GM18873 (cell line): ENCODE results near the gene SARNP.

Experiments used
- ATAC-seq: cut with Tn5 transposase; IDR thresholded peaks from one replicate; pipeline ENCODE4 v1.9.1; 2021; ENCODE audit warnings: mild to moderate bottlenecking, moderate library complexity, moderate number of reproducible peaks; ENCODE audit not compliant: unreplicated experiment, low FRiP score

The SARNP gene

DNA sequence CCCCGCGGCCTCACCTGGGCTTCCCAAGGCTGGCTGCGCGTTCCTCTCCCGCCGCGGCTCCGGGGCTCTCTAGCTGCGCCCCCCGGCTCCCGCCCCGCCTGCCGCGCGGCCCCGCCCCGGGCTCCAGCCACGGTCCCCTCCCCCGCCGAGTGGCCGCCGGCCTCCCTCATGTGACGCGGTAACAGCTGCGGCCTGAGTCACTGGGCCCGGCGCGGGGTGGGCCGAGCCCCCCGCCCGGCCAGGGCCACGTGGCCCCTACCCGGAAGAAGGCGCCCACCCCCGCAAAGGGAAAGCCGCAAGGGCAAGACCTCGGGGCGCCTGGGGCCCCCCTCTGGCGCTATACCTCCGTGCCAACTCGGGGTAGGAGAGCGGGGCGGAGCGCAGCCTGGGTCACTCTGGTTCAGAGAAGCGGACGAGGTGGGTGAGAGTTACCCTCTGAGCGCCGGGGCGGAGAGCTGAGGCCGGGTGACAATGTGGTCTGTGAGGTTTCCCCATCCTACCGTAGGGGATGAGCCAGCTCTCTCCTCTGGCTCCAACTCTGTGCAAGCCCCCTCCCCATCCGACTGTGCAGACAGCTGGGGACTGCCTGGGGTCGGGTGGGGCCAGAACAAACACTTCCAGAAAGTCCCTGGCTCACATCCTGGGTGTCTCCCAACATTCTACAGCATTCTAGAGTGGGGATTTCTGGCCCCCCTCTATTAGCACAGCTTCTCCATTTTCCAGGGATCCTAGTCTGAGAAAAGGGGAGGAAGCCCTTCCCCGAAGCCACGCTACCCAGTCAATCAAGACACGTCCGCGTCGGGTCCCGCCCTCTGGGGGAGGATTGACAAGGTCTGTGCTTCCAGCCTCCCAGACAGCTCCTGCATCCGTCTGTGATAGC is 88.3 kb downstream of the SARNP start, which contains the start of gene CD63:
TSS of gene CD63 (minus strand) at position 71 of the 880 bp plus-strand sequence. CDS start 668 bp downstream, outside the sequence.
- ATAC-seq, result peak; percentile 43

DNA sequence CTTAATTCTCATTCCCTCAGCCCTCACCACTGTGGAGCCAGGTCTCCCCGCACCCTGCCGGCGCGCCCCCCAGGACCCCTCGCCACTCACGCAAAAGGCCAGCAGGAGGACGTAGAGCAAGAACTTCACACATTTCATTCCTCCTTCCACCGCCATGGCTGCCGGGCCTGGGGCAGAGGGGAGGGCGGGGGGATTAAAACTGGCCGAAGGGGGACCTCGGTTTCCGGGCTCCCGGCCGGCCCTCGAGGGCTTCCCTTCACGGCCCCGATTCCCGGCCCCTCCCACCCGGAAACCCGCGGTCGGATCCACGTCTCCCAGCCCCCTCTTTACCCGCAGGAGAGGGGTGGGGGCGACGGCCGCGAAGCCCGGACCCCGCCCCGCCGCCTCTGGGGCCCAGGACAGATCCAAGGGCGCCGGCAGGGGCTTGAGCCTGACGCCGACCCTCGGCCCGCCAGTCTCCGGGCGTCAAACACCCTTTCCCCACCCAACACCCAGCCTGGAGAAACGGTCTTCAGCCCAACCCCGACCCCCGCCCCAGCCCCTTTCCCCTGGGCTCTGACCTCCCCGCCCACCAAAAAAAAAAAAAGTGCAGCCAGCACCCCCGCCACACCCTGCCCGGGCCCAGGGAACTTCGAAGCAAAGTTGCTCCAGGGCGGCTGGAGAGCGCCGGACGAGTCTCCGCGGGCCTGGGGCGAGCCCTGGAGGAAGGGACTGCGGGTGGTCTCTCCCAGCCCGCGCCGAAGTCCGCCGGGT is 89.2 kb downstream of the SARNP start:
- ATAC-seq, result peak; percentile 4

DNA sequence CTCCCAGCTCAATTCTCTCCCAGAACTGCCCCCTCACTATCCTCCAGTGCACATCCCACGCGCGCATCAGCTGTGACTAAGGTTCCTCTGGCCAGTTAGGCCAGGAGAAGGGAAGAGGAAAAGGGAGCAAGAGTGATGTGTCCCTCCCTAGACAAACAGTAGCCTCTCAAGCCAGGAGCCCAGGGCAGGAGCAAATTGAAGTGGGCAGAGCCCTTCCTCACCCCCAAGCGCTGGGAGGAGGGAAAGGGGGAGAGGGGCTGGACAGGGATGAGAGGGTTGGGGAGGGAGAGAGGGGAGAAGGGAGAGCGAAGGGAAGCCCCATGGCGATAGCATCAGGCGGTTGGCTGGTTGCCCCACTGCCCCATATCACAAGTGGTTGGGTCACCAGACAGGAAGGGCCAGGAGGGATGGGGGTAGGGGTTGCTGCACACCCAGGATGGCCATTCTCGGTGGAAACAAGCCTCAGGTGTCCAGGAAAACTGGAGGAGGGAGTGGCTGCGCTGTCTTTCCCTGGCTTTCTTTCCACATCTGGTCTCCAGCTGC is 89.8 kb downstream of the SARNP start:
- ATAC-seq, result no peak

DNA sequence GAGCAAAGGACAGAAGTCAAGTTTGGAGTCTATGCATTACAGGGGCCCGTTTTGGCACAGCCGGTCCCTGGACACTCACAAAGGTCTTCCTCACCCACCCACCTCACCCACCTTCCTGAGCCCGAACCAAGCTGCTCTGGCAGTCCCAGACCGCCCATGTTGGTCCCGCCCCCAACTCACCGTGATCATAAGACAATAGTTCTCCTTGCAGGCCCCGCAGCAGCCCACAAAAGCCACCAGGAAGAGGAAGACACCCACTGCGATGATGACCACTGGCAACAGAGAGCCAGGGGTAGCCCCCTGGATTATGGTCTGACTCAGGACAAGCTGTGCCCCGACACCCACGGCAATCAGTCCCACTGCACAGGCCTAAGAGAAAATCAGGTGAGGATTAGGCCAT is 90.6 kb downstream of the SARNP start:
- ATAC-seq, result no peak

DNA sequence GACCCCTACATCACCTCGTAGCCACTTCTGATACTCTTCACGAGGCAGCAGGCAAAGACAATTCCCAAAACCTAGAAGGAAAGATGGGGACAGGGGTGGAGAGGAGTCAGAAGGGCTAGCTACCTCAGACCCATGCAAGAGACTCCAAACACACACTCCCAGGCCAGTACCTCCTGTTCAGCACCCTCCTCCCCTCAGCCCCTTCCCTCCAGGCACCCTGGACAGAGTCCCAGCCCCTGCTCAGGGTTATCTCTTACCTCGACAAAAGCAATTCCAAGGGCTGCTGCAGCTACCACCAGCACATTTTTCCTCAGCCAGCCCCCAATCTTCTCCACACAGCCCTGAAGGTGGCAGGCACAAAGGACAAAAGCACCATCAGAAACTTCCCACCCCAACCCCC is 92.0 kb downstream of the SARNP start:
- ATAC-seq, result no peak

DNA sequence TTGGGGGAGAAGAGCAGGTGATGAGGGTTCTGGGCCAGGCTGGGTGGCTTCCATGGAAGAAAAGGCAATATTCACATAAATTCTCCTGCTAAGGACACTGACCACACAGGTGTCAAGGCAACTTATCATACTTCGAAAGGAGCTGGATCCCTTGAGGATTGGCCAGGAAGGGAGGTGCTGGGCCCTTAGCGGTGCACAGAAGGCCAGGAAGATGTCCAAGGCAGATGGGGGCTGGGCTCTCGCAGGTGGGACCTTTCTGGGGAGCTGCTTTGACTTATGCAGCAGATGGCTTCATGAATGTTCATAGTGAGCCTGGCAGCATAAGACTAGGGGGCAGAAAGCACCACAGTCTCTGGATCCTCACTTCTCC is 92.6 kb downstream of the SARNP start:
- ATAC-seq, result no peak

DNA sequence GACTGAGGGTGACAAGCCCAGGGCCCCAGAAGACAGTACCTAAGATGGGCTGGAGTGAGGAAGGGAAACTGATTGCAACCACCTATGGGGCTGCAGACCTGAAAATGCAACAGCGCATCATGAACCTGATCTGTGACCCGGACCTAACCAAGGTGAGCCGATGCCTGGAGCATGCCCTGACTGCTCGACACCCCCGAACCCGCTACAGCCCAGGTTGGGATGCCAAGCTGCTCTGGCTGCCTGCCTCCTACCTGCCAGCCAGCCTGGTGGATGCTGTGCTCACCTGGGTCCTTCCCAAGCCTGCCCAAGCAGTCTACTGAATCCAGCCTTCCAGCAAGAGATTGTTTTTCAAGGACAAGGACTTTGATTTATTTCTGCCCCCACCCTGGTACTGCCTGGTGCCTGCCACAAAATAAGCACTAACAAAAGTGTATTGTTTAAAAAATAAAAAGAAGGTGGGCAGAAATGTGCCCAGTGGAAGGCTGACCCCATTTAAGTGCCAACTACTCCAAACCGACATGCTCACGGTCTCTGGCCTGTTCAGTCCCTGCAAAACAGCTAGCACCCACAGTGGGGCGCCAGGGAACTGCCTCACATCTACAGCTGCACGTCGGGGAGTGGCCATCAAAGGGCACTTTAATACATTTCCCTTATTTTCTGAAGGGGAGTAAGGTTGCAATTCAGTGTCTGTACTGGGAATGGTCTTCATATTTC is 93.1 kb downstream of the SARNP start:
- no peak for ATAC-seq

DNA sequence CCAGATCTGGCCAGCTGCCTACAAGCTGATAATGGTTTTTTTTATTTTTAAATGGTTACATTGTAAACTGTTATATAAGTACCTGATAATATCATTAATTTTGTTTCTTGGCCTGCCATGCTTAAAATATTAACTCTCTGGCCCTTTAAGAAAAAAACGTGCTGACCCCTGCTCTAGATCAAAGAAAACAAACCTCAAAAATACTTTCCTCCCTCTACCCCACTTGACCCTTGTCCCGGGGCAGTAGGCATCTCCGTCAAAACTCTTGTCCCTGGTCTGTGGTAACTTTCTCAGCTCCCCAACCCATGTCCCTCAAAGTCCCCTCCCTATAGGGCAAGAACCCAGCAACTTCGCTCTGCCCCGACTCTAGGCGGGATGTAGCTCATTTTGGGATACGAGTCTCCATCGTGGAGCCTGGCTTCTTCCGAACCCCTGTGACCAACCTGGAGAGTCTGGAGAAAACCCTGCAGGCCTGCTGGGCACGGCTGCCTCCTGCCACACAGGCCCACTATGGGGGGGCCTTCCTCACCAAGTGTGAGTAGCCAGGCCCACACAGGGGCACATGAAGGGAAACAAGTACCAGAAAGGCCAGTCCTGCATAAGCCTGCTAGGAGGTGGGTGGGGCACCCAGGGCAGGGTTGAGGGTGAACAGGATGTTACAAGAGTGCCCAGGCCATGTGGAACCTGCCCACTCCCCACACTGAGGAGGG is 93.9 kb downstream of the SARNP start:
- ATAC-seq, result no peak

DNA sequence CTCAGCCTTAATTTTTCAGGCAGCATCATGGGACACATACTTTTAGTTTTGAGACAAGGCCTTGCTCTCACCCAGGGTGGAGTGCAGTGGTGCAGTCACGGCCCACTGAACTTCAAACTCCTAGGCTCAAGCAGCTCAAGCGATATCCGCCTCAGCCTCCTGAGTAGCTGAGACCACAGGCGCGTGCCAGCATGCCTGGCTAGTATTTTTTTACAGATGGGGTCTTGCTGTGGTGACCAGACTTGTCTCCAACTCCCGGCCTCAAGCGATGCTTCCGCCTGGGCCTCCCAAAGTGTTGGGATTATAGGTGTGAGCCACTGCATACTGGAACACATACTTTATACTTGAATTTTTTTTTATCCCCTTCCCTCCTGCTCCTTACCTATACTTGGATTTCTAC is 94.6 kb downstream of the SARNP start:
- no peak for ATAC-seq

DNA sequence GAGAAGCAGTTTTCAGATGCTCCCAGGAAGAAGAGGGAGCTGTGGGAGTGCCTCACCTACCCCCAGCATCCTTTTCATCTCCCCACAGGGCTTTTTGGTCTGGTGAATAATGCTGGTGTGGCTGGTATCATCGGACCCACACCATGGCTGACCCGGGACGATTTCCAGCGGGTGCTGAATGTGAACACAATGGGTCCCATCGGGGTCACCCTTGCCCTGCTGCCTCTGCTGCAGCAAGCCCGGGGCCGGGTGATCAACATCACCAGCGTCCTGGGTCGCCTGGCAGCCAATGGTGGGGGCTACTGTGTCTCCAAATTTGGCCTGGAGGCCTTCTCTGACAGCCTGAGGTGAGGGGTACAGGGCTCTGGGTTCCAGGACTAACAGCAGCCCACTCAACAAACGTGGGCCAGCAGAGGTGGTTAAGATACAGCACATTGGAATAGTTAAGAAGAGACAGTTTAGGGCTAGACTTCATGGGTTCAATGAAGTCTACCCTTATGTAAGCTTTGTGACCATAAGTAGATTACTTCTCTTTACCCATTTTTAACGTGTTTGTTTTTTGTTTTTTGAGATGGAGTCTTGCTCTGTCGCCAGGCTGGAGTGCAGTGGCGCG is 95.8 kb downstream of the SARNP start:
- ATAC-seq, result no peak

DNA sequence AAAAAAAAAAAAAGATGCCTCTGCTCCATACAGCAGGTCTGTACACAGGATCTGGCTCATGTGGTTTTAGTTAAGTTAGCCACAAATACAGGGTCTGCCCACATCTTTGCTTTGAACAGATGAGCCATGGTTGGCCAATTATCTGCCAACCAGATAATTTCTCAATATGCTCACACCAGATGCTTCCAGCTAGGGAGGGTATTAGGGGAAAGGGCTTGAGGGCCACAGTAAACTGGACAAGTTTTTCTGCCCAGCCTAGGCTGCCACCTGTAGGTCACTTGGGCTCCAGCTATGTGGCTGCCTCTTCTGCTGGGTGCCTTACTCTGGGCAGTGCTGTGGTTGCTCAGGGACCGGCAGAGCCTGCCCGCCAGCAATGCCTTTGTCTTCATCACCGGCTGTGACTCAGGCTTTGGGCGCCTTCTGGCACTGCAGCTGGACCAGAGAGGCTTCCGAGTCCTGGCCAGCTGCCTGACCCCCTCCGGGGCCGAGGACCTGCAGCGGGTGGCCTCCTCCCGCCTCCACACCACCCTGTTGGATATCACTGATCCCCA is 96.6 kb downstream of the SARNP start:
- no peak for ATAC-seq

DNA sequence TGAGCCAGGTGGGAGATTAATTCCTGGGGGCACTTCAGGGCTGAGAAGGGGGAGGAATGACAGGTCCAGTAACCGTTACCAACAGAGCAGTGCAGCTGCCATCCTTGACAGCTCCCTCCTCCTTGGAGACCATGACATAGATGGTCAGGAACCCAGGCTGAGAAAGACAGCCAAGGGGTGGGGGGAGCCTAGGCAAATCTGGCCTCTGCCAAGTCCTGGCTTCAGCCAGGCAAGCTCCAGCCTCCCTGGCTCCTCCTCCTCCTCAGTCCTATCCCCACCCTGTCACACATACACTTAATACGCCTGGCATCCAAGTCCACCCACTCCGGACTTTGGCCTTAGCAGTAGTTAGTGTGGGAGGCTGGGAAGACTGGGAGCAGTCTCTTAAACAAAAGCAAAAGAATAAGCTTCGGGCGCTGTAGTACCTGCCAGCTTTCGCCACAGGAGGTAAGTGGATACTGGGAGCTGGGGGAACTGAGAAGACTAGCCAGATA is 97.4 kb downstream of the SARNP start, which contains the start of gene RDH5:
TSS of gene RDH5 (plus strand) at position 323 of the 494 bp plus-strand sequence. CDS start 792 bp downstream, outside the sequence.
- ATAC-seq, result no peak

DNA sequence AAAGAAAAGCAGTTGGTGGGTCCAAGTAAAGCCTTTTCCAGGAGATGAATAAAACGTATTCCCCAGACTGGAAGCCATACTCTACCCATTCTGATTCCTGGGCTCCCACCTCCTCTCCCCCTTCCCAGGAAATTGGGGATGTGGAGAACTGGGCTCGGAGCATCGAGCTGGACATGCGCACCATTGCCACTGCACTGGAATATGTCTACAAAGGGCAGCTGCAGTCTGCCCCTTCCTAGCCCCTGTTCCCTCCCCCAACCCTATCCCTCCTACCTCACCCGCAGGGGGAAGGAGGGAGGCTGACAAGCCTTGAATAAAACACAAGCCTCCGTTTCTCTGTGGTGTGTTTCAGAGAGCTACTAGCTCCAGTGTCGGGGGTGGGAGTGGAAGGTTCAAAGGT is 98.2 kb downstream of the SARNP start:
- no peak for ATAC-seq

DNA sequence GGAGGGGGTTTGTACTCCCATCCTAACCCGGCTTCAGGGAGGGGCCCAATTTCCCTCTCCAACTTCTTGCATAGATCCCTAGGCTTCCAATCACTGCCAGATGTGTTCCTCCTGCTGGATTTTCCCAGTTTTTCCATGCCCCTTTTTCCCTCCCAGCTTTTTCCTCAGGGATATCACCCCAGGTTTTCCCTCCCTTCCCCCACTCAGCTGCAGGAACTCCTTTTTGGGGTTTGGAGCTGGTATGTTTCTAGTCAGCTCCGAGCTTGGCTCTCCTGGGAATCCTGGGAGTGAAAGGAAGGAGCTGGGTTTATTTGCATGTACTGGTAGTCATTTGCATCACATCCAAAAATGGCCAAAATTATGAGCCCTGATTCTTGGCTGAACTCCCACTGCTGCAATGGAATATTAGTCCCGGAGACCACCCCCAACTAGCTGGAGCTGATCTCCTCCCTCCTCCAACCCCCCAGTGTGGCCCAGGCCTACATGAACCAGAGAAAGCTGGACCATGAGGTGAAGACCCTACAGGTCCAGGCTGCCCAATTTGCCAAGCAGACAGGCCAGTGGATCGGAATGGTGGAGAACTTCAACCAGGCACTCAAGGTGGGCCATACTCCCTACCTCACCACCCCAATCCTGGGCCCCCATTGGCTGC is 98.8 kb downstream of the SARNP start:
- no peak for ATAC-seq

DNA sequence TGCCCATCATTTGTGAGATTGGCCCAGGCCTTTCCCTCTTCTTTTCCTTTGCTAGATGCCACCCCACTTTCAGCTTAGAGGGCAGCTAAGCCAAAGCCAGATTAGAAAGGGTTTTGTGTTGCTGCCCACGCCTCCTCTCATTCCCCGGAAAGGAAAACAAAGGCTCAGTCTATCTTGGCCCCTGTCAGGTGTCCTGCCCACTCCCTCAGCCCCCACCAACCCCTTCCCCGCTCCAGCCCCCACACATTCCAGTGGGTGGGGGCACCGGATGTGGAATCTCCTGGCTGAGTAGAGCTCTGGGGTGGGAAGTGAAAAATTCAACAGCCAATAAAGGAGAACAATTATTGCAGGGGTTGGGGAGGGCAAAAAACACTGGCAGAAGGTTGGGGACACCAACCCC is 99.5 kb downstream of the SARNP start:
- ATAC-seq, result no peak

DNA sequence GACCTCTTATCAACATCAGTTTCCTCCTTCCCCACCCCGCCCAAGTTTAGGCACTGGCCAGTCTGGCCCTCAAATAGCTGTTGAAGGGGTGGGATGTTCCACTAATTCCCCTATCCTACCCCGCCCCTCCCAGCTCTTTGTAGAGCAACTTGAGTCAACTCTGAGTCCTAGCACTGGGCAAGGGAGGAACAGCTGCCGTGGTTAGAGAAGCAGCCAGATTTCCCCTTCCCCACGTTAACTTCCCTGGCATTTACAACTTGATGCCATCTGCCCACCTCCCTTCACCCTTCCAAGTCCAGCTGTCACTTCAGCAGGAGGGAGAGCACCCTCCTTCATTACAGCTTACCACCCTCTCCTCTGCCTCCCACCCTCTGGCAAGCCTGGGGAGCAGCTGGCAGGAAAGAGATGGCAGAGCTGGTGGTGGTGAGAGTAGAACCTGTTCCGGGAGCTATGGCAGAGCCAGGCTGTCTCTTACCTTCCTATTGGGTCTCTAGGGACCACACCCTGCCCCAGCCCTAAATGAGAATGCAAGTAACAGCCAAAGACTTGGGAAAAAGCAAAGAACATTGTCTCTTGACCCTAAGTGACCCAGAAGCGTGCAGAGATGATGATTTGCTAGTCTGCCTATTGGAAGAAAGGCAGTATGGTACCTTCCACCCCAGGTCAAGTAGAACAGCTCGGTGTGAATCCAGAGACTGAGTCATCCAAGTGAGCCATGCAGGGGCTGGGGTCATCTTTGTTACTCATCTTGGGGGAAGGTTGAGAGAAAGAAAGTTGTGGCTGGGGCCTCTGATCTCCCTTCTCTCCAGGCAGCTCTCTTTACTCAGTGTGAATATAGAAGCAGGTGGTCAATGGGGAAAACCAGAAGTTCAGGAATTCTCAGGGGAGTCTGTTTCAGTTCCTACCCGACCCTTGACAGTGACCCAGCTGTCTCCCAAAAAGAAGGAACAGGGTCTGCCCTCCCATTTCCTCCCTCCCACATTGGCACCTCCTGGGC is 100.2 kb downstream of the SARNP start:
- no peak for ATAC-seq

DNA sequence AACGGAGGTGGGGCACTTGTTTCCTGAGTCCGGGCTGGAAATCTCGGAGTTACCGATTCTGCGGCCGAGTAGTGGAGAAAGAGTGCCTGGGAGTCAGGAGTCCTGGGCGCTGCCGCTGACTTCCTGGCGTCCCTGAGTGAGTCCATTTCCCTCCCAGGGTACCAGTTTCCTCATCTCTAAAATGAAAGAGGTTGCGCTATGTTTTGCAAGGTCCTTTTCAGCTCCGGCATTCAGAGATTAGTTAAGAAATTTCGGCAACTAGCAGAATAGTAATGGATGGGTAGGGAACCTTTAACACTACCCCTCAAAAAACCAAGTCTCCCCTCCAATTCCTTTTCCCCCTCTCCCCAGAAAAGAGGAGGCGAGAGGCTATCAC is 101.0 kb downstream of the SARNP start:
- ATAC-seq, result no peak
